Mesothelial cell of epicardium (in vitro differentiated cells): ENCODE results near the gene KTN1. TPM values are rescaled to one million over a fixed set of nuclear protein-coding genes. Genes with fewer than 3 reads are reported as not detected.
A peak's percentile ranks its signal among the peaks of the same experiment; 100 is the strongest.

Experiments used
- DNase-seq, 2 experiments: peaks; one replicate each; pipeline ENCODE4 v3.0.0; 2021; ENCODE audit warnings: low spot score in 2 of 2; ENCODE audit not compliant: unreplicated experiment in 2 of 2
- H3K27ac Mint-ChIP-seq: 2 replicates; pipeline ENCODE4 v1.8.0; 2021; ENCODE audit warnings: mixed read lengths
- H3K27me3 Mint-ChIP-seq: 2 replicates; pipeline ENCODE4 v1.8.0; 2021; ENCODE audit warnings: low read depth, mixed read lengths
- H3K36me3 Mint-ChIP-seq: 2 replicates; pipeline ENCODE4 v1.8.0; 2021; ENCODE audit warnings: mixed read lengths
- H3K4me1 Mint-ChIP-seq: 2 replicates; pipeline ENCODE4 v1.8.0; 2021; ENCODE audit warnings: mixed read lengths
- H3K4me3 Mint-ChIP-seq: 2 replicates; pipeline ENCODE4 v1.8.0; 2021; ENCODE audit warnings: mild to moderate bottlenecking, moderate library complexity, mixed read lengths
- H3K9me3 Mint-ChIP-seq: 2 replicates; pipeline ENCODE4 v1.8.0; 2021; ENCODE audit warnings: mixed read lengths
- CTCF ChIP-seq: fragments of 200-600 bp; sonication (generic); IDR thresholded peaks from one replicate; pipeline ENCODE4 v1.5.0; 2021; ENCODE audit warnings: antibody characterized with exemption; ENCODE audit not compliant: unreplicated experiment
- total RNA-seq: library from RNA; stranded (reverse); gene quantifications from 3 replicates; pipeline ENCODE4 v1.2.1, GENCODE V29; 2021

KTN1 gene
- total RNA-seq, 1 donor from 2014 or later: 153 TPM

DNA sequence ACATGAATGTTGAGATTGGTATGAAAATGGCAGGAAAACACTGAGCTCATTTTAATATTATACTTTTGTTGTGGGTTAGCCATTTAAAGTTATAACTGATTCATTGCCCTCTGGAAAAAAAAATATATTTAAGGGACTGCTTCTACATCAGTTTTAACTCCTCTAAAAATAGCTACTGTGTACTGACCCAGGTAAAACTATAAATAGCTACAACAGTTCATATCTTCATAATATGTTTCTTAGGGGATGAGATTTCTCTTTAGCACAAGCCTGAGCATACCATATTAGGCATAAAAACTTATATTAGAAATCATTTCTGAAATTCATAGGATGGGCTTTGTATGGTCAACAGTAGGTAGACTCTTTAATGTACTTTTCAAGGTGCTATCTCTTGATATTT, 81.0 kb downstream of the KTN1 start:
- Mint-ChIP-seq H3K36me3 (peaks cover 43% of the 10 kb centered on the region), H3K9me3 (no peaks in the 10 kb centered on the region)

DNA sequence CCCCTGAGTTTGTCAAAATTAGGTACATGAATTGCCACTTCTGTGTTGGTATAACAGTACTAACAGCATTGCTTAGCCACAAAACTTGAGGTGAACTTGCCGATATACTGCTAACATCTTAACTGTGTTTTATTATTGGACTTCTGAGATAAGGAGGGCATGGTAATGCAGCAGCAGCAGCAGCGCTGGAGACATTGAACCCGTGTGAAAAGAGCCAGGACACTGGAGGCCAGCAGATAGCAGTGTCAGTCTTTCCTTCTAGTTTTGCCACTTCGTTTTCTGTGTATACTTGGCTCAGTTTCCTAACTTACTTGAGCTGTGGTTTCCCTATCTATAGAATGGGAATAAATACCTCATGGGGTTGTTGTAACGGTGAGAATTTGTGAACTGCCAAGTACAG, 82.7 kb downstream of the KTN1 start:
- no peak for TF ChIP-seq CTCF
- no peak for DNase-seq
- H3K4me3 Mint-ChIP-seq: no peak overlapping the region
- H3K27me3 Mint-ChIP-seq: no peaks in the 10 kb centered on the region
- H3K36me3 Mint-ChIP-seq: peaks cover 34% of the 10 kb centered on the region
- no peaks in the 10 kb centered on the region for H3K4me1 Mint-ChIP-seq
- no peak overlapping the region for H3K27ac Mint-ChIP-seq
- H3K9me3 Mint-ChIP-seq: no peaks in the 10 kb centered on the region

More for the DNA sequence above, 81.0 kb downstream of the KTN1 start:
- H3K4me3 Mint-ChIP-seq: no peak overlapping the region
- no peak for DNase-seq
- H3K27me3 Mint-ChIP-seq: no peaks in the 10 kb centered on the region
- no peak overlapping the region for H3K27ac Mint-ChIP-seq
- no peaks in the 10 kb centered on the region for H3K4me1 Mint-ChIP-seq
- no peak for TF ChIP-seq CTCF

DNA sequence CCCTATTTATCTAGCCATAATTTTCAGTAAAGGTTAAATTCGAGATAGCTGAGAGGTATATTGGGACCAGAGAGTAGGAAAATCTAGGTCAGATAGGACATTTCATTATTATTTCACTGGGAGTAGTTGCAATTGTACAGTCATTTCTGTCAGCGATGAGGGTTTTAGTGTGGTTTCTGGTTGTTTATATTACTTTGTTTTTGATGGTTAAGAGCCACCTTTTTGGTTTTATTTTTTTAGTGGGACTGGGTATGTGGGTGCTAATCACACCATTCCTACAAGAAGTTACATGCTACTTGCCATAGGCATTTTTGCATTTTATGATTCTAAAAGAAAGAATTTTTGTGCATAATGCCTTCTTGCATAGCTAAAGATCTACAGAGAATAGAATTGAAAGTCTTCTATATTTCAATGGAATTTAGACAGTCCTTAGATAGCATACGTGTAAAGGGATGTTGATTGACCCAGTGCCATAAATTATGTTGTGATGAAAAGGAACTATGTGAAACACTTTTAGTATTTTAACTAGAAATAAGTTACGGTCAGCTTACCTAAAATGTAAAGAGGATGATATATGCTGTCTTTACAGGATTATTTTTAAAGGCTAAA, 85.2 kb downstream of the KTN1 start:
- no peak overlapping the region for H3K4me3 Mint-ChIP-seq
- H3K9me3 Mint-ChIP-seq: no peaks in the 10 kb centered on the region

DNA sequence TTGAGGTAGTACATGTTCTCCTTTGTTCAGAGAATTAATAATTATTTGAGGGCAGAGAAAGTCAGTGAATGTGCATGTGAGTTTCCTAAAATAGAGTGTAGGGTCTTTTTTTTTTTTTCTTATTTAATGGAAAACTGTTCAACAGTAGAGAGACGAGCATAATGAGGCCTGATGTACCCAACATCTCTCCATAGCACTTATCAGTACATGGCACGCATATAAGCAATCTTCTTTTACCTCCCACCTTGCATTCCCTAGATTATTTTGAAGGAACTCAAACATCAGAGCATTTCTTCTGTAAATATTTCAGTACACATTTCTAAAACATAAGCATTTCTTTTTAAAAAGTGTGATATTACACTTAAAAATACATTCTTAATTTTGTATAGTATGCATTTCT, 87.8 kb downstream of the KTN1 start:
- Mint-ChIP-seq H3K4me1 (no peaks in the 10 kb centered on the region), H3K36me3 (peaks cover 24% of the 10 kb centered on the region), H3K9me3 (no peaks in the 10 kb centered on the region), H3K4me3 (no peak overlapping the region), H3K27ac (no peak overlapping the region), H3K27me3 (no peaks in the 10 kb centered on the region)
- TF ChIP-seq CTCF: no peak
- DNase-seq: no peak

More for the DNA sequence above, 85.2 kb downstream of the KTN1 start:
- H3K27me3 Mint-ChIP-seq: no peaks in the 10 kb centered on the region
- no peaks in the 10 kb centered on the region for H3K4me1 Mint-ChIP-seq
- H3K27ac Mint-ChIP-seq: peak overlapping the region; percentile 22
- no peak for TF ChIP-seq CTCF
- no peak for DNase-seq
- H3K36me3 Mint-ChIP-seq: peaks cover 32% of the 10 kb centered on the region

GRCh38 chr14:55671641-55672040, 91.6 kb downstream of the KTN1 start:
- no peak for DNase-seq
- no peak for TF ChIP-seq CTCF
- Mint-ChIP-seq H3K36me3 (peaks cover 29% of the 10 kb centered on the region), H3K4me3 (no peak overlapping the region), H3K27me3 (no peaks in the 10 kb centered on the region), H3K4me1 (no peaks in the 10 kb centered on the region), H3K27ac (no peak overlapping the region), H3K9me3 (no peaks in the 10 kb centered on the region)

- Mint-ChIP-seq H3K4me1 (no peaks in the 10 kb centered on the region), H3K27me3 (no peaks in the 10 kb centered on the region), H3K36me3 (peaks cover 32% of the 10 kb centered on the region), H3K4me3 (no peak overlapping the region), H3K9me3 (no peaks in the 10 kb centered on the region), H3K27ac (no peak overlapping the region)
- no peak for TF ChIP-seq CTCF
- DNase-seq: no peak
Measured at GRCh38 chr14:55673048-55673447, 93.0 kb downstream of the KTN1 start.
